GM12874 (cell line): Measurements from ENCODE around the gene GAL3ST2.

ENCODE experiments used
- CTCF ChIP-seq: IDR thresholded peaks from 2 replicates; pipeline ENCODE4 v1.5.1; 2011; ENCODE audit warnings: low read depth, mild to moderate bottlenecking, control low read depth, low read length, moderate library complexity; ENCODE audit not compliant: insufficient read depth

Gene GAL3ST2

GRCh38 chr2:241850544-241851324 lies 74.1 kb downstream of the GAL3ST2 start:
- TF ChIP-seq CTCF = no peak

GRCh38 chr2:241851325-241852115 lies 74.9 kb downstream of the GAL3ST2 start:
- TF ChIP-seq CTCF = no peak

GRCh38 chr2:241852116-241852980 lies 75.7 kb downstream of the GAL3ST2 start:
- no peak for TF ChIP-seq CTCF

GRCh38 chr2:241852981-241853631 lies 76.5 kb downstream of the GAL3ST2 start:
- TF ChIP-seq CTCF = no peak
